OCI-LY7 (cell line): ENCODE measurements around the gene LRRC37A2. TPM values are rescaled to one million over a fixed set of nuclear protein-coding genes. Genes with fewer than 3 reads are reported as not detected.
"Not testable (repeated sequence)": the region's sequence is repeated elsewhere in the genome, so short reads cannot be mapped to it uniquely, and the experiment has no call there.

Experiments
- BruUV-seq: library from RNA; stranded (reverse); fragments of 400-500 nt; replicated peaks from 2 replicates; lab custom pipeline; 2021; lab: Mats Ljungman, UMichigan
- CTCF ChIA-PET: fragments of 300-600 bp; sonication (Branson Sonifier 250); formaldehyde crosslinking; loops from one replicate; lab custom pipeline; 2022; ENCODE audit warnings: antibody characterized with exemption; ENCODE audit not compliant: unreplicated experiment; lab: Charles Lee
- POLR2A ChIA-PET: fragments of 300-600 bp; sonication (Branson Sonifier 250); formaldehyde crosslinking; loops from one replicate; lab custom pipeline; 2022; ENCODE audit warnings: antibody characterized with exemption; lab: Charles Lee
- DNase-seq: peaks from one replicate; pipeline ENCODE4 v3.0.0-alpha.2; 2015; ENCODE audit warnings: low spot score
- H2AFZ ChIP-seq: fragments of 200-600 bp; sonication (generic), shearing (Covaris generic); 2 replicates; pipeline ENCODE4 v1.6.1; 2014; ENCODE audit warnings: mild to moderate bottlenecking, antibody characterized with exemption, low read length, moderate library complexity
- H3K27ac ChIP-seq: fragments of 200-600 bp; sonication (generic); 2 replicates; pipeline ENCODE4 v1.5.1; 2014; ENCODE audit warnings: mixed run types, low read depth, mild to moderate bottlenecking, moderate library complexity, low read length, inconsistent platforms; ENCODE audit not compliant: poor library complexity, severe bottlenecking
- H3K36me3 ChIP-seq: fragments of 200-600 bp; sonication (generic); 2 replicates; pipeline ENCODE4 v1.6.1; 2014; ENCODE audit warnings: mild to moderate bottlenecking, antibody characterized with exemption, low read length, moderate library complexity, mixed read lengths; ENCODE audit not compliant: insufficient read depth
- H3K4me1 ChIP-seq: fragments of 200-600 bp; sonication (generic); 2 replicates; pipeline ENCODE4 v1.5.1; 2014; ENCODE audit warnings: mild to moderate bottlenecking, low read length; ENCODE audit not compliant: insufficient read depth, poor library complexity, severe bottlenecking
- H3K4me2 ChIP-seq: fragments of 200-600 bp; sonication (generic); 2 replicates; pipeline ENCODE4 v1.6.1; 2014; ENCODE audit warnings: mild to moderate bottlenecking, low read length
- H3K4me3 ChIP-seq: fragments of 200-600 bp; sonication (generic); 2 replicates; pipeline ENCODE4 v1.5.1; 2014; ENCODE audit warnings: mild to moderate bottlenecking, low read depth, low read length; ENCODE audit not compliant: poor library complexity, severe bottlenecking
- H3K79me2 ChIP-seq: fragments of 200-600 bp; sonication (generic); 2 replicates; pipeline ENCODE4 v1.6.1; 2016; ENCODE audit warnings: low read depth, mild to moderate bottlenecking, low read length, moderate library complexity, mixed read lengths; ENCODE audit not compliant: insufficient read depth
- H3K9me2 ChIP-seq: fragments of 200-600 bp; sonication (generic); 2 replicates; pipeline ENCODE4 v1.6.1; 2016; ENCODE audit warnings: mild to moderate bottlenecking, low read length, mixed read lengths; ENCODE audit not compliant: insufficient read depth
- H3K9me3 ChIP-seq: fragments of 200-600 bp; sonication (generic); 2 replicates; pipeline ENCODE4 v1.6.1; 2014; ENCODE audit warnings: mild to moderate bottlenecking, mixed run types, low read length, mixed read lengths
- H4K20me1 ChIP-seq: fragments of 200-600 bp; sonication (generic); 2 replicates; pipeline ENCODE4 v1.6.1; 2014; ENCODE audit warnings: mild to moderate bottlenecking, antibody characterized with exemption, low read length, moderate library complexity, mixed read lengths; ENCODE audit not compliant: insufficient read depth
- intact Hi-C: fragments of 100-400 bp; cut with micrococcal nuclease; formaldehyde crosslinking; loops from one replicate; pipeline ENCODE4 v1.10.0; 2022; ENCODE audit not compliant: unreplicated experiment
- total RNA-seq, 2 experiments: library from RNA; depleted of rRNA in 1 of 2; stranded (reverse); fragments of >200 nt in 1 of 2; shearing (Covaris generic) in 1 of 2; gene quantifications; 2 replicates each; pipeline ENCODE4 v1.2.3, GENCODE V29; 2014 to 2022

The LRRC37A2 gene
- total RNA-seq, 2 experiments from 2014 or later: 21.0 to 21.6 TPM

GRCh38 chr17:46585444-46585843, 73.2 kb downstream of the LRRC37A2 start:
- DNase-seq, H3K79me2 ChIP-seq, CTCF ChIA-PET, BruUV-seq, H3K4me2 ChIP-seq, POLR2A ChIA-PET, H2AFZ ChIP-seq, H3K36me3 ChIP-seq, H3K4me3 ChIP-seq, H3K4me1 ChIP-seq, H3K9me3 ChIP-seq, H4K20me1 ChIP-seq, H3K27ac ChIP-seq, intact Hi-C loops, H3K9me2 ChIP-seq: not testable (repeated sequence)

DNA sequence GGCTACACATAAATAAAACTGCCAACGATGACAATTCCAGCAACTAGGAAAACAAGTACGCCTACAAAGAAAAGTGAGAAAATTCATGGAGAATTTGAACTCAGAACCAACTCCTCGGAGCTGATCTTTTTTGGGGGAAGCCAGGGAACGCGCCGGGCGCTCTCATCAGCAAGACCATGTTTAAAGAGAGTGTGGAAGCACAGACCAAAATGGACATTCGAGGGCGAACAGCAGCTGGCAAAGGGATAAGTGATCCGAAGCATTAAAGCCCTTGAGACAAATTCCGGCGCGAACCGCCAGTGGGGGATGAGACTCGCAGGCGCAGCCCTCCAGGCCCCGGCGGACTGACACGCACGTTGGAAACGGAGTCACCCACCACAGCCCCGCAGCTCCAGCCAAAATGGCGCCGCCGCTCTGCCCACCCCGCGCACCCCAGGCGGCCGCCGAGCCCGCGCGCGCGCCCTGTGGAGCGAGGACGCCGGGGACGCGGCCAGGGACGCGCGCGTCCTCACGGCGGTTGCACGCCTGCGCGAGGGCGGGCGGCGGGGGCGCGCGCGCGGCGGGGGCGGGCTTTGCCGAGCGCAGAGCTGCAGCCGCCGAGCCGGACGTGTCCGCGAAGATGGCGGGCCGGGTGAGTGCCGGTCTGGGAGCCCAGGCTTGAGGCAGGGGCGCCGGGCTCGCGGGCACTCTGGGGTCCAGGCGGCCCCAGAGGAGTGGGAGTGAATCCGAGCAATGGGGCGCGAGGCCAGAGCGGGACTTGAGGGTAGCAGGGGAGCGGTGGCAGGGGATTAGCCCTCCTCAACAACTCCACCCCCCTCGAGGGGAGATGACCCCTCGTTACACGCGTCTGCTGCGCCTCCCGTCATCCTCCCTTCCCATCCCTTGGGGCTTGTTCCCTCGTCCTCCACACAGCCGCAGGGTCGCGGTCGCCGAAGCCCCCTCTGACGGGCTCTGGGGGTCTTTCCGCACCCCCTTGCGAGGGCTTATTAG, 78.2 kb downstream of the LRRC37A2 start, which contains the start of gene NSF:
TSS of gene NSF (plus strand) at position 513 of the 990 bp plus-strand sequence. CDS start at position 620, 107 bp downstream.
- H3K27ac ChIP-seq, DNase-seq, H3K36me3 ChIP-seq, POLR2A ChIA-PET, H3K79me2 ChIP-seq, H2AFZ ChIP-seq, H3K4me2 ChIP-seq, intact Hi-C loops, H4K20me1 ChIP-seq, H3K4me3 ChIP-seq, CTCF ChIA-PET, H3K9me2 ChIP-seq, BruUV-seq, H3K4me1 ChIP-seq, H3K9me3 ChIP-seq: not testable (repeated sequence)

DNA sequence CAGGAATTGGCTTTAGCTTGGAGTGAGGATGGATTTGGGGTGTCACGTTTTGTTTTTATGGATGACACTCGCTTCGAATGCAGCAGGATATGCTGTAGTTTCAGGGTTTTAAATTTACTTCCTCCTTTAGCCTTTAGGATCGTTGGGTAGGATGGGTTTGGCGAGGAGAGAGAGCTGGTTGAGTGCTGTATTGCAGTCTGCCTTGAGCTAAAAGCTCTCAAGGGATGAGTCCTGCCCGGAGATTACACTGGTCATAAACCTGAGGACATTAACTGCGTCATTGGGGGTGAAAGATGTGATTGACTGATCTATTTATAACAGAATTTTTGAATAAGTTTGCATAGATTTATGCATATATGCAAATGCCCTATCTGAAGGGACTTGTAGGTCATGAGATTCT, 79.1 kb downstream of the LRRC37A2 start:
- H3K36me3 ChIP-seq, H3K9me3 ChIP-seq, CTCF ChIA-PET, DNase-seq, POLR2A ChIA-PET, H3K4me1 ChIP-seq, H3K79me2 ChIP-seq, H4K20me1 ChIP-seq, H3K27ac ChIP-seq, H3K9me2 ChIP-seq, intact Hi-C loops, H2AFZ ChIP-seq, H3K4me3 ChIP-seq, BruUV-seq, H3K4me2 ChIP-seq: not testable (repeated sequence)

DNA sequence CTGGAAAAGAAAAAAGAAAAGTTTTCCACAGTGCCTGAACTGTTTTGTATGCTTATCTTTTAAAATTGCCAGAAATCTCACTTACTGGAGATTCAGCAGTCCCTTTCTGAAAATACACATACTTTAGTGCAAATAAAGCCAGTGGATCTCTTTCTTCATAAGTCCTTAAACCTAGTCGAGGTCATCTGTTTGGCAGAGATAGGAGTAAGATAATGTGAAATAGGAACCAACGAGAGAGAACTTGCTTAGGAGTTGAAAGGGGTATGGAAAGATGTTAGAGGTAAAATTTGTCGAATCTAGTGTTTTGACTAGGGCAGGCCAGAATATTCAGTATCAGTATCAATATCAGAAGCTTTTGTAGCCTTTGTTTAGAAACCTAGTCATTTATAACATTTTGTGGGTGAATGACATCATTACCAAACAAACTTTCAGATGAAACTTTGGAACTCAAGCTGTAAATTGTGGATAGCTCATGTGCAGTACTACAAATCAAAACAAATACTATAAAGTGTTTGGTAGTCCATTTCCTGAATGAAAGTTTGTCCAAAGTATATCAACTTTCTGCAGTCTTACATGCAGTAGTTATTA, 86.2 kb downstream of the LRRC37A2 start:
- POLR2A ChIA-PET, H3K36me3 ChIP-seq, H3K79me2 ChIP-seq, H4K20me1 ChIP-seq, H3K4me2 ChIP-seq, H3K4me3 ChIP-seq, H3K9me2 ChIP-seq, H3K4me1 ChIP-seq, intact Hi-C loops, CTCF ChIA-PET, DNase-seq, H2AFZ ChIP-seq, H3K27ac ChIP-seq, H3K9me3 ChIP-seq: not testable (repeated sequence)
- BruUV-seq: TSS peak; percentile 34

GRCh38 chr17:46600767-46601166, 88.5 kb downstream of the LRRC37A2 start:
- DNase-seq, BruUV-seq, intact Hi-C loops: not testable (repeated sequence)

DNA sequence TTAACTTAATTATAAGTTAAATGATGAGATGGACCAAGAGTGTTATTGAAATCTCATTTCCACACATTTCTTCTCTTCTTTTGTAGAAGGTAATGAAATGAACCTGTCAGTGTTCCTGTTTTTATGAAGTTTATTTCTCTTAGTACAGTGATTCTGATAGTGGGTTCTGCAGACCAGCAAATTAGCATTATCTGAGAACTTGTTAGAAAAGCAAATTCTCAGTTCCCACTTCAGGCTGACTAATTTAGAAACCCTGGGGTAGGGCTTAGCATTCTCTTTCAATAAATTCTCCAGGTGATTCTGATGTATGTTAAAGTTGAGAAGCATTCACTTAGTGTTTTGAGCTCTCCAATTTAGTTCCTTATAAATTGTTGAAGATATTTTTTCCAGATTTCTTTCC, 90.9 kb downstream of the LRRC37A2 start:
- H4K20me1 ChIP-seq, POLR2A ChIA-PET, H3K79me2 ChIP-seq, H3K4me1 ChIP-seq, H3K4me2 ChIP-seq, H3K36me3 ChIP-seq, H2AFZ ChIP-seq, intact Hi-C loops, H3K27ac ChIP-seq, BruUV-seq, H3K9me2 ChIP-seq, H3K4me3 ChIP-seq, H3K9me3 ChIP-seq, DNase-seq, CTCF ChIA-PET: not testable (repeated sequence)

More at GRCh38 chr17:46600767-46601166, 88.5 kb downstream of the LRRC37A2 start:
- CTCF ChIA-PET, H3K4me2 ChIP-seq, H3K79me2 ChIP-seq, H3K4me3 ChIP-seq, H3K27ac ChIP-seq, H4K20me1 ChIP-seq, H3K4me1 ChIP-seq, H3K36me3 ChIP-seq, POLR2A ChIA-PET, H3K9me3 ChIP-seq, H3K9me2 ChIP-seq, H2AFZ ChIP-seq: not testable (repeated sequence)
